ENCODE data around the gene PCDHB5.
"Not testable (repeated sequence)": the region's sequence is repeated elsewhere in the genome, so short reads cannot be mapped to it uniquely, and the experiment has no call there.

PCDHB5 gene

DNA sequence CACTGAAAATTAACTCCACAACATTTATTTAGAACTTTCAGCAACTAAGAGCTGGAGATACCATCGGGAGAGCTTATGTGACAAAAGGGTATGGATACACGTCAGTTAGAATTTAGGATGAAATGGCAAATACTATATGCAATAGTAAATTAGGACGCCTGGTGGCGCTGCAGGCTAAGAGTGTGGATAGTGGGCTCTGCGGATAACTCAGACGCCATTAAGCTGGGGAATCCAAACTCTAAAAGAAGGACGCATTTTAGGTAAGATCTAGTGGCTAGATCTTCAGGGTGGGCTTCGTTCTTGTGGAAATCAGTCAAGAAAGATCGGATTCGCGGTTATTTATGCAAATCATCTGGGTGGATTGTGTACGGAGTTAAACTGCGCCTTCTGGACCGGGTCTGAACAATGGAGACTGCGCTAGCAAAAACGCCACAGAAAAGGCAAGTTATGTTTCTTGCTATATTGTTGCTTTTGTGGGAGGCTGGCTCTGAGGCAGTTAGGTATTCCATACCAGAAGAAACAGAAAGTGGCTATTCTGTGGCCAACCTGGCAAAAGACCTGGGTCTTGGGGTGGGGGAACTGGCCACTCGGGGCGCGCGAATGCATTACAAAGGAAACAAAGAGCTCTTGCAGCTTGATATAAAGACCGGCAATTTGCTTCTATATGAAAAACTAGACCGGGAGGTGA is at the start of gene PCDHB5:
Gene PCDHB5, plus strand, starts transcription at position 177 of the 688 bp plus-strand sequence. Its CDS starts 229 bp downstream, at position 406.
- DNase-seq, result peak; percentile 57

DNA sequence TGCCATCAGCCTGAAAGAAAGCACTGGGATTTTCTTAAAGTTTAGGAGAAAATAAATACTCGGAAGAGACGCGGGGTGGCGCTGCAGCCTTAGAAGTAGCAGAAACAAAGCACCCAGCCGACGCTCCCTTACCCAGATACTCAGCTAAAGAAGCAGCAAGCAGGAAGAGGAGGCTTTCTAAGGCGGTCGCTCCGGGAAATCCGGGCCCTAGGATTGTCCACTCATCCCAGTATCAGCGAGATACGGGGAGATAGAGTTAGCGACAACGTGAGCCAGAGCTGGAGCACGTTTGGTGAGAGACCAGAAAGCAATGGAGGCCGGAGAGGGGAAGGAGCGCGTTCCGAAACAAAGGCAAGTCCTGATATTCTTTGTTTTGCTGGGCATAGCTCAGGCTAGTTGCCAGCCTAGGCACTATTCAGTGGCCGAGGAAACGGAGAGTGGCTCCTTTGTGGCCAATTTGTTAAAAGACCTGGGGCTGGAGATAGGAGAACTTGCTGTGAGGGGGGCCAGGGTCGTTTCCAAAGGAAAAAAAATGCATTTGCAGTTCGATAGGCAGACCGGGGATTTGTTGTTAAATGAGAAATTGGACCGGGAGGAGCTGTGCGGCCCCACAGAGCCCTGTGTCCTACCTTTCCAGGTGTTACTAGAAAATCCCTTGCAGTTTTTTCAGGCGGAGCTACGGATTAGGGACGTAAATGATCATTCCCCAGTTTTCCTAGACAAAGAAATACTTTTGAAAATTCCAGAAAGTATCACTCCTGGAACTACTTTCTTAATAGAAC is 40.3 kb upstream of the PCDHB5 start, which contains the start of gene PCDHB2:
Gene PCDHB2, plus strand, starts transcription at position 135 of the 782 bp plus-strand sequence. Its CDS starts 176 bp downstream, at position 311.
- peak; percentile 59 for DNase-seq

DNA sequence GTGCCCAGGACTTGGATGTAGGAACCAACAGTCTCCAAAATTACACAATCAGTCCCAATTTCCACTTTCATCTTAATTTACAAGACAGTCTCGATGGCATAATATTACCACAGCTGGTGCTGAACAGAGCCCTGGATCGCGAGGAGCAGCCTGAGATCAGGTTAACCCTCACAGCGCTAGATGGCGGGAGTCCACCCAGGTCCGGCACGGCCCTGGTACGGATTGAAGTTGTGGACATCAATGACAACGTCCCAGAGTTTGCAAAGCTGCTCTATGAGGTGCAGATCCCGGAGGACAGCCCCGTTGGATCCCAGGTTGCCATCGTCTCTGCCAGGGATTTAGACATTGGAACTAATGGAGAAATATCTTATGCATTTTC is 39.8 kb upstream of the PCDHB5 start:
- DNase-seq, result no peak

DNA sequence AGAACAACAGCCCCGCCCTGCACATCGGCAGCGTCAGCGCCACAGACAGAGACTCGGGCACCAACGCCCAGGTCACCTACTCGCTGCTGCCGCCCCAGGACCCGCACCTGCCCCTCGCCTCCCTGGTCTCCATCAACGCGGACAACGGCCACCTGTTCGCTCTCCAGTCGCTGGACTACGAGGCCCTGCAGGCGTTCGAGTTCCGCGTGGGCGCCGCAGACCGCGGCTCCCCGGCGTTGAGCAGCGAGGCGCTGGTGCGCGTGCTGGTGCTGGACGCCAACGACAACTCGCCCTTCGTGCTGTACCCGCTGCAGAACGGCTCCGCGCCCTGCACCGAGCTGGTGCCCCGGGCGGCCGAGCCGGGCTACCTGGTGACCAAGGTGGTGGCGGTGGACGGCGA is 38.8 kb upstream of the PCDHB5 start:
- not testable (repeated sequence) for DNase-seq

DNA sequence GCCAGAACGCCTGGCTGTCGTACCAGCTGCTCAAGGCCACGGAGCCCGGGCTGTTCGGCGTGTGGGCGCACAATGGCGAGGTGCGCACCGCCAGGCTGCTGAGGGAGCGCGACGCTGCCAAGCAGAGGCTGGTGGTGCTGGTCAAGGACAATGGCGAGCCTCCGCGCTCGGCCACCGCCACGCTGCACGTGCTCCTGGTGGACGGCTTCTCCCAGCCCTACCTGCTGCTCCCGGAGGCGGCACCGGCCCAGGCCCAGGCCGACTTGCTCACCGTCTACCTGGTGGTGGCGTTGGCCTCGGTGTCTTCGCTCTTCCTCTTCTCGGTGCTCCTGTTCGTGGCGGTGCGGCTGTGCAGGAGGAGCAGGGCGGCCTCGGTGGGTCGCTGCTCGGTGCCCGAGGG is 38.4 kb upstream of the PCDHB5 start:
- DNase-seq, result not testable (repeated sequence)

DNA sequence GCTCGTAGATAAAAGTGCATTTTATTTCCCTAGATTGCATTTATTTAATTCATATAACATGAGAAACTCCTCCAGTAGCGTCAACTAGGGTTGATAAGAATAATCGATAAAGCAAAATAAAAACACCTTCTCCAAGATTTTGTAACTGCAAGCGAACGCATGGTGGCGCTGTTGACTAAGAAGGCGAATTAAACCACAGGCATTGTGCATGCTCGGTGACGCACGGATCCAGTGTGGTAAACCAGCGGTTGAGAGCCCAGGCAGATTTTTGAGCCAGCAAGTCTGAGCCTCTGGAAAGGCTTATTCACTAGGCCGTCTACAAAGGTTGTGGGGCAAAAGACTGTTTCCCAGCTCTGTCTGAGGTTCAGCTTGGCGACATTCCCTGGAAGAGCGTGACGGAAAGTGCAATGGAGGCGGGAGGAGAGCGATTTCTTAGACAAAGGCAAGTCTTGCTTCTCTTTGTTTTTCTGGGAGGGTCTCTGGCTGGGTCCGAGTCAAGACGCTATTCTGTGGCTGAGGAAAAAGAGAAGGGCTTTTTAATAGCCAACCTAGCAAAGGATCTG is 34.7 kb upstream of the PCDHB5 start, which contains the start of gene PCDHB3:
Gene PCDHB3, plus strand, starts transcription at position 231 of the 563 bp plus-strand sequence. Its CDS starts 177 bp downstream, at position 408.
- DNase-seq, result peak; percentile 25

DNA sequence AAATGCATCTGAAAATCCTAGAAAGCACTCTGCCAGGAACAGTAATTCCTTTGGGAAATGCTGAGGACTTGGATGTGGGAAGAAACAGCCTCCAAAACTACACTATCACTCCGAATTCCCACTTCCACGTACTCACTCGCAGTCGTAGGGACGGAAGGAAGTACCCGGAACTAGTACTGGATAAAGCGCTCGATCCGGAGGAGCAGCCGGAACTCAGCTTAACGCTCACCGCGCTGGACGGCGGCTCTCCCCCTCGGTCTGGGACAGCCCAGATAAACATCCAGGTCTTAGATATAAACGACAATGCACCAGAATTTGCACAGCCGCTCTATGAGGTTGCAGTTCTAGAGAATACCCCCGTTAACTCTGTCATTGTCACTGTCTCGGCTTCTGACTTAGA is 33.9 kb upstream of the PCDHB5 start:
- no peak for DNase-seq

DNA sequence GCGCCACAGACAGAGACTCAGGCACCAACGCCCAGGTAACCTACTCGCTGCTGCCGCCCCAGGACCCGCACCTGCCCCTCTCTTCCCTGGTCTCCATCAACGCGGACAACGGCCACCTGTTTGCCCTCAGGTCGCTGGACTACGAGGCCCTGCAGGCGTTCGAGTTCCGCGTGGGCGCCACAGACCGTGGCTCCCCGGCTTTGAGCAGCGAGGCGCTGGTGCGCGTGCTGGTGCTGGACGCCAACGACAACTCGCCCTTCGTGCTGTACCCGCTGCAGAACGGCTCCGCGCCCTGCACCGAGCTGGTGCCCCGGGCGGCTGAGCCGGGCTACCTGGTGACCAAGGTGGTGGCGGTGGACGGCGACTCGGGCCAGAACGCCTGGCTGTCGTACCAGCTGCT is 32.9 kb upstream of the PCDHB5 start:
- not testable (repeated sequence) for DNase-seq

DNA sequence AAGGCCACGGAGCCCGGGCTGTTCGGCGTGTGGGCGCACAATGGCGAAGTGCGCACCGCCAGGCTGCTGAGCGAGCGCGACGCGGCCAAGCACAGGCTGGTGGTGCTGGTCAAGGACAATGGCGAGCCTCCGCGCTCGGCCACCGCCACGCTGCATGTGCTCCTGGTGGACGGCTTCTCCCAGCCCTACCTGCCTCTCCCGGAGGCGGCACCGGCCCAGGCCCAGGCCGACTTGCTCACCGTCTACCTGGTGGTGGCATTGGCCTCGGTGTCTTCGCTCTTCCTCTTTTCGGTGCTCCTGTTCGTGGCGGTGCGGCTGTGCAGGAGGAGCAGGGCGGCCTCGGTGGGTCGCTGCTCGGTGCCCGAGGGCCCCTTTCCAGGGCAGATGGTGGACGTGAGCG is 32.5 kb upstream of the PCDHB5 start:
- DNase-seq, result not testable (repeated sequence)

DNA sequence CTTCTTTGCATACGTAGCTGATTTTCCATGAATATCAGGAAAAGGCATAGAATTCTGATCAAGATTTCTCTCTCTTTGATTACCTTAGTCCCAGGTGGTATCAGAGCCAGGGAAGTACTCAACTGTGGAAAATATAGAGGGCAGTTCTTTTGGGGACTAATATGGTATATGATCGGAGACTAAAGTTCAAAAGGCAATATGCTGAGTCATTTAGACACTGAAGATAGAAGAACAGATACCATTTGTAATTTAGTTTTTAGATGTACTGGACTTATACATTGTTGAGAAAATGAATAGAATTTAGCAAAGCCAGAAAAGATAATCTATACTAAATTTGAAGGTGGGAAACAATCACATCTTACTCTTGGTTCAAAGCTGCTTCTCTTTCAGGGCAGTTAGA is 29.7 kb upstream of the PCDHB5 start:
- no peak for DNase-seq

DNA sequence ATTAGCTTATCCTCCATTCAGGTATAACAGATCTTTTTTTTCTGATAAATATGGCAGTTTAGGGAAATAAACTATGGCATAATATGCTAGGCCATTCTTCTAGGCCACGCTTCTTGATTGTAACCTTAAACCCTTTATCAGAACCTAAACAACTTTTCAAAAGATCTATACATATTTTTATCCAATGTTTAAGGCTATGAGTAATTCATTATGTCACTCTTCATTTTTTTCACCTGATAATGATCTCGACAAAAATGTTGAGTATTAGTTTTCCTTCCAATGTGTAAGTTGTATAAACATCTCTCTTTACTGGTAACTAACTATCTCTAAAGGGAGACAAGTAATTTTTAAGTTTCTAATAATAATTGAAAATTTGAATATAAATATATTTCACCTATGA is 15.8 kb upstream of the PCDHB5 start:
- no peak for DNase-seq

DNA sequence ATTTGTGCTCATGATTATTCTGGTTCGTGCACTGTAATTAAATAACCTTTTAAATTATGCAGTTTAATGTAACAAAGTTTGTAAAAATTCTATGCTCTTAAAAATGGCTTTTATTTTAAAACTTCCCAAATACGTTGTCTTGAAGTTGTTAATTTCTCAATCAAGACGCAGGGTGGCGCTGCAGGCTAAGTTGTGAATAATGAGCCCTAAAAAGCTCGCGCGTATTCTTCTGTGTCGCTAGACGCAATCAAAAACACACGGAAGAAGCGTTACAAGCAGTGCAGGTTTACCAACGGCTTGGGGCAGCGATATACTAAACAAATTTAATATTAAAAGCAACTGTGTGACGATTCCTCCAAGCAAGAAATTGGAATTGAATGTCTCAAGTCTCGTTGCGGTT is 13.4 kb upstream of the PCDHB5 start, which contains the start of gene PCDHB4:
Gene PCDHB4, plus strand, starts transcription at position 256 of the 400 bp plus-strand sequence. CDS start 181 bp downstream, outside the sequence.
- peak; percentile 43 for DNase-seq

DNA sequence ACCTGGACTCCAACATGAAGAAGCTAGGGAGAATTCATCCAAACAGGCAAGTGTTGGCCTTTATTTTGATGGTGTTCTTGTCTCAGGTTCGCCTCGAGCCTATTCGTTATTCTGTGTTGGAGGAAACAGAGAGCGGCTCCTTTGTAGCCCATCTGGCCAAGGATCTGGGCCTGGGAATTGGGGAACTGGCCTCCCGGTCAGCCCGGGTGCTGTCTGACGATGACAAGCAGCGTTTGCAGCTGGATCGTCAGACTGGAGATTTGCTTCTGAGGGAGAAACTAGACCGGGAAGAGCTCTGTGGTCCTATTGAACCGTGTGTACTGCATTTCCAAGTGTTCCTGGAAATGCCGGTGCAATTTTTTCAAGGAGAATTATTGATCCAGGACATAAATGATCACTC is 13.0 kb upstream of the PCDHB5 start:
- no peak for DNase-seq

DNA sequence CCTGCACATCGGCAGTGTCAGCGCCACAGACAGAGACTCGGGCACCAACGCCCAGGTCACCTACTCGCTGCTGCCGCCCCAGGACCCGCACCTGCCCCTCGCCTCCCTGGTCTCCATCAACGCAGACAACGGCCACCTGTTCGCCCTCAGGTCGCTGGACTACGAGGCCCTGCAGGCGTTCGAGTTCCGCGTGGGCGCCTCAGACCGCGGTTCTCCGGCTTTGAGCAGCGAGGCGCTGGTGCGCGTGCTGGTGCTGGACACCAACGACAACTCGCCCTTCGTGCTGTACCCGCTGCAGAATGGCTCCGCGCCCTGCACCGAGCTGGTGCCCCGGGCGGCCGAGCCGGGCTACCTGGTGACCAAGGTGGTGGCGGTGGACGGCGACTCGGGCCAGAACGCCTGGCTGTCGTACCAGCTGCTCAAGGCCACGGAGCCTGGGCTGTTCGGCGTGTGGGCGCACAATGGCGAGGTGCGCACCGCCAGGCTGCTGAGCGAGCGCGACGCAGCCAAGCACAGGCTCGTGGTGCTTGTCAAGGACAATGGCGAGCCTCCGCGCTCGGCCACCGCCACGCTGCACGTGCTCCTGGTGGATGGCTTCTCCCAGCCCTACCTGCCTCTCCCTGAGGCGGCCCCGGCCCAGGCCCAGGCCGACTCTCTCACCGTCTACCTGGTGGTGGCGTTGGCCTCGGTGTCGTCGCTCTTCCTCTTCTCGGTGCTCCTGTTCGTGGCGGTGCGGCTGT is 11.4 kb upstream of the PCDHB5 start:
- DNase-seq, result not testable (repeated sequence)

DNA sequence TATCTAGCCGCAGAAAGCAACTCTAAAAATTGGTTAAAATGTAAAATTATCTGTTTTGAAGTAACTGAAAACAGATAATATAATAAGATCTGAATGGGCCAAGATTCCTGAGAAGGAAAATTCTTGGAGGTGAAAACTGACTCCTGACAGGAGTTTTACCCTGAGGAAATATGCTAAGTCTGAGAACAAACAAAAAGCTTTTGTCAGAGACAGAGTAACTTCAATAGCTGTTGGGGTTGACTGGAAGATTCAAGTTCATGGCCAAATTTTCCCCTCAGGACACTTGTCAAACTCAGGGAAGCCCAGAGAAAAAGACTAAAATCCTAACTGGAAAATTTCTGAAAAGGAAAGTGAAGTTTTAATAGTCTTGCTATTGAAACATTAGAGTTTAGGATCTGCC is 7.7 kb upstream of the PCDHB5 start:
- DNase-seq, result no peak

DNA sequence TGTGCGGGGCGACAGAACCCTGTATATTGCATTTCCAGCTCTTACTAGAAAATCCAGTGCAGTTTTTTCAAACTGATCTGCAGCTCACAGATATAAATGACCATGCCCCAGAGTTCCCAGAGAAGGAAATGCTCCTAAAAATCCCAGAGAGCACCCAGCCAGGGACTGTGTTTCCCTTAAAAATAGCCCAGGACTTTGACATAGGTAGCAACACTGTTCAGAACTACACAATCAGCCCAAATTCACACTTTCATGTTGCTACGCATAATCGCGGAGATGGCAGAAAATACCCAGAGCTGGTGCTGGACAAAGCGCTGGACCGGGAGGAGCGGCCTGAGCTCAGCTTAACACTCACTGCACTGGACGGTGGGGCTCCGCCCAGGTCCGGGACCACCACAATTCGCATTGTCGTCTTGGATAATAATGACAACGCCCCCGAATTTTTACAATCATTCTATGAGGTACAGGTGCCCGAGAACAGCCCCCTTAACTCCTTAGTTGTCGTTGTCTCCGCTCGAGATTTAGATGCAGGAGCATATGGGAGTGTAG is 786 bp downstream of the PCDHB5 start:
- DNase-seq, result no peak

DNA sequence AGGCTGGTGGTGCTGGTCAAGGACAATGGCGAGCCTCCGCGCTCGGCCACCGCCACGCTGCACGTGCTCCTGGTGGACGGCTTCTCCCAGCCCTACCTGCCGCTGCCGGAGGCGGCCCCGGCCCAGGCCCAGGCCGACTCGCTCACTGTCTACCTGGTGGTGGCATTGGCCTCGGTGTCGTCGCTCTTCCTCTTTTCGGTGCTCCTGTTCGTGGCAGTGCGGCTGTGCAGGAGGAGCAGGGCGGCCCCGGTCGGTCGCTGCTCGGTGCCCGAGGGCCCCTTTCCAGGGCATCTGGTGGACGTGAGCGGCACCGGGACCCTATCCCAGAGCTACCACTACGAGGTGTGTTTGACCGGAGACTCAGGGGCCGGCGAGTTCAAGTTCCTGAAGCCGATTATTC is 2.3 kb downstream of the PCDHB5 start:
- not testable (repeated sequence) for DNase-seq

DNA sequence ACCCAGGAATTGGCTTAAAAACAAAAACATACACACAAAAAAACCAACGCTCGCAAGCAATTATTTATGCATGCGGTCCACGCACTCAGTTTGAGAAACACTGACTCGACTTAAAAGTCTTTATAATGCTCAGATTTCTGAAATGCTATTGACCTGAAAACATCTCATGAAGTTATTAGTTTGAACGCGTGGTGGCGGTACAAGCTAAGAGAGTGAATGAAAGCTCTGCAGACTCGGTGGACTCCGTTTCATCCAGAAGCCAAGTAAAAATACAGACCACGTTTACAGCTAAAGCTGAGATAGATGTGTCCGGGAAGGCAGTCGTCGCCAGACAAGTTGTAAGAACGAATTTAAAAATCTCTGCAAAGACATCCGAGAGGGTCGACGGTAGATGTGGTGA is 14.8 kb downstream of the PCDHB5 start, which contains the start of gene PCDHB6:
Gene PCDHB6, plus strand, starts transcription at position 246 of the 400 bp plus-strand sequence. CDS start 201 bp downstream, outside the sequence.
- no peak for DNase-seq

DNA sequence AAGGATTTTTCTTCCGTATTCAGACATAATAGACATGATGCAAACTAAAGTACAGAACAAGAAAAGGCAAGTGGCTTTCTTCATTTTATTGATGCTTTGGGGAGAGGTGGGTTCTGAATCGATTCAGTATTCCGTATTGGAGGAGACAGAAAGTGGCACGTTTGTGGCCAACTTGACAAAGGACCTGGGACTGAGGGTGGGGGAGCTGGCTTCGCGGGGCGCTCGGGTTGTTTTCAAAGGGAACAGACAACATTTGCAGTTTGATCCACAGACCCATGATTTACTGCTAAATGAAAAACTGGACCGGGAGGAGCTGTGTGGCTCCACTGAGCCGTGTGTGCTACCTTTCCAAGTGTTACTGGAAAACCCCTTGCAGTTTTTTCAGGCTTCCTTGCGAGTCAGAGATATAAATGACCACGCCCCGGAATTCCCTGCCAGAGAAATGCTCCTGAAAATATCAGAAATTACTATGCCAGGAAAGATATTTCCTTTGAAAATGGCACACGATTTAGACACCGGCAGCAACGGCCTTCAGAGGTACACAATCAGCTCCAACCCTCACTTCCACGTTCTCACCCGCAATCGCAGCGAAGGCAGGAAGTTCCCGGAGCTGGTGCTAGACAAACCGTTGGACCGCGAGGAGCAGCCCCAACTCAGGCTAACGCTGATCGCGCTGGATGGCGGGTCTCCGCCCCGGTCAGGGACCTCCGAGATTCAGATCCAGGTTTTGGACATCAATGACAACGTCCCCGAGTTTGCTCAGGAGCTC is 15.4 kb downstream of the PCDHB5 start:
- no peak for DNase-seq

DNA sequence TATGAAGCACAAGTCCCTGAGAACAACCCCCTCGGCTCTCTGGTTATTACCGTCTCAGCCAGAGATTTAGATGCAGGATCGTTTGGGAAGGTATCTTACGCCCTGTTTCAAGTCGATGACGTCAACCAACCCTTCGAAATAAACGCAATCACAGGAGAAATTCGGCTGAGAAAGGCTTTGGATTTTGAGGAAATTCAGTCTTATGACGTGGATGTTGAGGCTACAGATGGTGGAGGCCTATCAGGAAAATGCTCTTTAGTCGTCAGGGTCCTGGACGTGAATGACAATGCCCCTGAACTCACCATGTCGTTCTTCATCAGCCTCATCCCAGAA is 16.0 kb downstream of the PCDHB5 start:
- DNase-seq, result no peak

DNA sequence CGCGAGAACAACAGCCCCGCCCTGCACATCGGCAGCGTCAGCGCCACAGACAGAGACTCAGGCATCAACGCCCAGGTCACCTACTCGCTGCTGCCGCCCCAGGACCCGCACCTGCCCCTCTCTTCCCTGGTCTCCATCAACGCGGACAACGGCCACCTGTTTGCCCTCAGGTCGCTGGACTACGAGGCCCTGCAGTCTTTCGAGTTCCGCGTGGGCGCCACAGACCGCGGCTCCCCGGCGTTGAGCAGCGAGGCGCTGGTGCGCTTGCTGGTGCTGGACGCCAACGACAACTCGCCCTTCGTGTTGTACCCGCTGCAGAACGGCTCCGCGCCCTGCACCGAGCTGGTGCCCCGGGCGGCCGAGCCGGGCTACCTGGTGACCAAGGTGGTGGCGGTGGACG is 16.6 kb downstream of the PCDHB5 start:
- not testable (repeated sequence) for DNase-seq

DNA sequence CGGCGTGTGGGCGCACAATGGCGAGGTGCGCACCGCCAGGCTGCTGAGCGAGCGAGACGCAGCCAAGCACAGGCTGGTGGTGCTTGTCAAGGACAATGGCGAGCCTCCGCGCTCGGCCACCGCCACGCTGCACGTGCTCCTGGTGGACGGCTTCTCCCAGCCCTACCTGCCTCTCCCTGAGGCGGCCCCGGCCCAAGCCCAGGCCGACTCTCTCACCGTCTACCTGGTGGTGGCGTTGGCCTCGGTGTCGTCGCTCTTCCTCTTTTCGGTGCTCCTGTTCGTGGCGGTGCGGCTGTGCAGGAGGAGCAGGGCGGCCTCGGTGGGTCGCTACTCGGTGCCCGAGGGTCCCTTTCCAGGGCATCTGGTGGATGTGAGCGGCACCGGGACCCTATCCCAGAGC is 17.1 kb downstream of the PCDHB5 start:
- DNase-seq, result not testable (repeated sequence)

Data from NCI-H1436 (cell line).